Adrenal gland (tissue), 12 donors: ENCODE measurements around the gene UBE2D3. TPM values are rescaled to one million over a fixed set of nuclear protein-coding genes. Genes with fewer than 3 reads are reported as not detected.
A peak's percentile ranks its signal among the peaks of the same experiment; 100 is the strongest.

Experiments used
- DNase-seq, 7 donors: peaks; one replicate each; pipeline ENCODE4 v3.0.0-alpha.2; 2019 to 2020
- H3K27ac ChIP-seq, 5 donors: fragments of 200-600 bp; sonication (generic) in 4 of 5; 1 replicate in 3 of 5; 2 replicates in 2 of 5; pipeline versions ENCODE4 v1.5.1 to v1.8.0; 2016 to 2020; ENCODE audit warnings: mild to moderate bottlenecking in 1 of 5
- H3K27me3 ChIP-seq: fragments of 200-600 bp; 2 replicates; pipeline ENCODE4 v1.8.0; 2021
- H3K36me3 ChIP-seq, 2 donors: fragments of 200-600 bp; replicated peaks in 1 of 2; 1 replicate in 1 of 2; 2 replicates in 1 of 2; pipeline versions ENCODE4 v1.5.1 to v1.8.0; 2018 to 2022
- H3K4me1 ChIP-seq, 2 donors: fragments of 200-600 bp; replicated peaks in 1 of 2; 1 replicate in 1 of 2; 2 replicates in 1 of 2; pipeline versions ENCODE4 v1.5.1 to v1.8.0; 2018 to 2021
- H3K4me3 ChIP-seq, 4 donors: fragments of 200-600 bp; sonication (generic) in 3 of 4; one replicate each; pipeline ENCODE4 v1.5.1; 2016 to 2018
- H3K9me3 ChIP-seq, 3 donors: fragments of 200-600 bp; sonication (generic) in 1 of 3; replicated peaks in 1 of 3; 1 replicate in 2 of 3; 2 replicates in 1 of 3; pipeline versions ENCODE4 v1.5.1 to v1.8.0; 2016 to 2021
- POLR2A ChIP-seq, 2 donors: fragments of 450-650 bp; IDR thresholded peaks; one replicate each; pipeline ENCODE4 v1.6.1; 2017; ENCODE audit warnings: antibody characterized with exemption in 2 of 2, mild to moderate bottlenecking in 2 of 2, moderate library complexity in 1 of 2
- WGBS, 4 donors: extraction: QIAGEN DNeasy Blood & Tissue Kit in 2 of 4; methylation state at CpG; one replicate each; pipeline versions ENCODE4 v1.1.5 to v1.1.7; 2013 to 2017; 5-methylcytosine and 5-hydroxymethylcytosine counted together
- intact Hi-C, 2 donors: fragments of 100-400 bp; cut with DNase I; formaldehyde crosslinking; loops; one replicate each; pipeline versions ENCODE4 v1.14.1 to v1.15.0; 2022 to 2023
- polyA plus RNA-seq, 3 donors: library from polyadenylated mRNA; stranded (reverse); fragments of 200-250 nt in 2 of 3; fragments of 350-450 nt in 1 of 3; fragmentation: Illumina TruSeq in 1 of 3; extraction: RNeasy Lipid Tissue Mini Kit (QIAGEN cat#74804) in 1 of 3; gene quantifications; one replicate each; pipeline ENCODE4 v1.2.3, GENCODE V29; 2013 to 2014
- total RNA-seq, 9 donors: library from RNA; depleted of rRNA in 4 of 9; stranded (reverse); fragments of >200 nt in 4 of 9; fragments of 120-200 nt in 1 of 9; fragmentation: NEBNext Ultra II Directional in 1 of 9; extraction: Animal tissue kit (Norgen Biotek cat#: 25700) in 1 of 9; gene quantifications; one replicate each; pipeline versions ENCODE4 v1.1.0 to v1.2.4, GENCODE V29; 2013 to 2023
- TF ChIP-seq, protein P1 (sequence below), 6 experiments: fragments of 450-650 bp in 4 of 6; fragments of 200-600 bp in 2 of 6; sonication (generic) in 1 of 6; IDR thresholded peaks; 1 replicate in 5 of 6; 2 replicates in 1 of 6; pipeline versions ENCODE4 v1.5.1 to v1.8.0; 2016 to 2021; ENCODE audit warnings: antibody characterized with exemption in 6 of 6, mild to moderate bottlenecking in 2 of 6, moderate library complexity in 1 of 6
- donor health status: healthy with polysubstance abuse.
- donor health status: Bipolar disorder and iron deficiency.
- donor health status: DM: yes; HTN: yes; CAD: no.
- donor health status: DM: no; HTN: no; CAD: no.
- donor health status: DM: no; HTN: no; CAD: no.
- donor health status: DM: yes; HTN: yes; CAD: no.

UBE2D3 gene
- total and polyA plus RNA-seq, 12 donors, result 178 to 709 (median 398) TPM

DNA sequence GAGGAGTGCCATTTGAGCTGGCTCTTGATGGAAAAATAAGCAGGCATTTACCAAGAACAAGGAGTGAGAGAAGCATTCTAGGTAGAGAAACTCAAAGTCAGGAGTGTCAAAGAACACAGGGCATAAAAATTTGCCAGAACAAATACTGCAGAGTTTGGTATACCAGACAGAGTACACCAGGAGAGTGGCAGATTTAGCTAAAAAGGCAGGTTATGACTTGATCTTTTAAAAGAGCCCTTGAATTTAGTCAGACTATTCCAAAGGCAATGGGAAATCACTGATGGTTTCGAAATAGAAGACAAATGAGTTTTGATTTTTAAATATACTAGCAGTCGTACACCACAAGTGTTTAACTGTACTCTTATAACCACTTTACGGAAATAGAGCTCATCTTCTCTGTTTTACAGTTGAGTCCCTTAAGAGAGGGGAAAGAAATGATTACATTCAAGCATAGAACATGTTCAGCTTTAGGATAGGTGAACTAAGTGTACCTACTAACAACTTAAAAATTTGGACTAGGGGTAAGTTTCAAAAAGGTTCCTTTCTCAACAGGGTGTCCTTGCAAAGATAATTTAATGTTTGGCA, 10.2 kb downstream of the UBE2D3 start:
- no peak for DNase-seq

DNA sequence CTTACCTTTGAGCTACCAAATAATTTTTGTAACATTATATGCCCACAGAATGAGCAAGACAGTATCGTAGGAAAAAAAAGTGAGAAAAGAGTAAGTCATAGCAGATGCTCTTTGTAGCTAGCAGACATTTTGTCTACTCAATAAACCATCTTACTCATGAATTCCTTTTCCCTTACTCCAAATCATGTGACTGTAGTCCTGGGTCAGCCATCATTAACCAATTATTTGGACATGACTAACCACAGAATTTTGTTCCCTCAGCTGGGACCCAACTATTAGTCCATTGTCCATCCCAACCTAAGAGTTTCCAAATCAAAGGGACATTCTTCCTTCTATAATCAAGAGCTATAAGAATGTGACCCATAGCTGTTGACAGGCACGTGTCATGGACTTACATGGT, 11.4 kb downstream of the UBE2D3 start:
- Histone ChIP-seq H3K27me3 (no peaks in the 10 kb centered on the region), H3K4me1 (peaks cover 58 to 100% of the 10 kb centered on the region in 2 donors), H3K36me3 (no peaks in the 10 kb centered on the region), H3K27ac (peak overlapping the region in 2 of 5 donors; percentile 3 to 75), H3K4me3 (peak overlapping the region in 1 of 4 donors; percentile 6), H3K9me3 (no peaks in the 10 kb centered on the region)
- intact Hi-C loops, result no loop called here
- TF ChIP-seq, protein P1, sequence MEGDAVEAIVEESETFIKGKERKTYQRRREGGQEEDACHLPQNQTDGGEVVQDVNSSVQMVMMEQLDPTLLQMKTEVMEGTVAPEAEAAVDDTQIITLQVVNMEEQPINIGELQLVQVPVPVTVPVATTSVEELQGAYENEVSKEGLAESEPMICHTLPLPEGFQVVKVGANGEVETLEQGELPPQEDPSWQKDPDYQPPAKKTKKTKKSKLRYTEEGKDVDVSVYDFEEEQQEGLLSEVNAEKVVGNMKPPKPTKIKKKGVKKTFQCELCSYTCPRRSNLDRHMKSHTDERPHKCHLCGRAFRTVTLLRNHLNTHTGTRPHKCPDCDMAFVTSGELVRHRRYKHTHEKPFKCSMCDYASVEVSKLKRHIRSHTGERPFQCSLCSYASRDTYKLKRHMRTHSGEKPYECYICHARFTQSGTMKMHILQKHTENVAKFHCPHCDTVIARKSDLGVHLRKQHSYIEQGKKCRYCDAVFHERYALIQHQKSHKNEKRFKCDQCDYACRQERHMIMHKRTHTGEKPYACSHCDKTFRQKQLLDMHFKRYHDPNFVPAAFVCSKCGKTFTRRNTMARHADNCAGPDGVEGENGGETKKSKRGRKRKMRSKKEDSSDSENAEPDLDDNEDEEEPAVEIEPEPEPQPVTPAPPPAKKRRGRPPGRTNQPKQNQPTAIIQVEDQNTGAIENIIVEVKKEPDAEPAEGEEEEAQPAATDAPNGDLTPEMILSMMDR (IDR thresholded peaks at IDR 0.05), result no peak
- TF ChIP-seq POLR2A (IDR thresholded peaks at IDR 0.05), result no peak
- DNase-seq, result no peak
- 74 to 79% (median 76%) methylated on average over 2 of the region's 2 CpGs for WGBS, 4 donors

More for the DNA sequence above, 10.2 kb downstream of the UBE2D3 start:
- Histone ChIP-seq H3K4me1 (peaks cover 66 to 100% of the 10 kb centered on the region in 2 donors), H3K27me3 (no peaks in the 10 kb centered on the region), H3K36me3 (no peaks in the 10 kb centered on the region), H3K4me3 (peak overlapping the region in 1 of 4 donors; percentile 0), H3K9me3 (no peaks in the 10 kb centered on the region), H3K27ac (peak overlapping the region; percentile 15 to 75 (median 40))
- TF ChIP-seq, protein P1 (IDR thresholded peaks at IDR 0.05), result no peak
- no peak for TF ChIP-seq POLR2A (IDR thresholded peaks at IDR 0.05)
- intact Hi-C loops, result no loop called here
- WGBS, 4 donors, result 40 to 46% (median 42%) methylated on average over 3 of the region's 3 CpGs

- Histone ChIP-seq H3K27ac (no peak overlapping the region), H3K27me3 (no peaks in the 10 kb centered on the region), H3K36me3 (peaks cover 0 to 28% of the 10 kb centered on the region in 2 donors), H3K9me3 (no peaks in the 10 kb centered on the region), H3K4me3 (no peak overlapping the region), H3K4me1 (peaks cover 21 to 76% of the 10 kb centered on the region in 2 donors)
- TF ChIP-seq, protein P1 (IDR thresholded peaks at IDR 0.05), result no peak
- no peak for TF ChIP-seq POLR2A (IDR thresholded peaks at IDR 0.05)
- DNase-seq, result no peak
- intact Hi-C loops, result no loop called here
- 81 to 91% (median 87%) methylated on average over 2 of the region's 2 CpGs for WGBS, 4 donors
Observed at GRCh38 chr4:102809691-102810090, 17.7 kb downstream of the UBE2D3 start.

GRCh38 chr4:102809190-102809589, 18.2 kb downstream of the UBE2D3 start:
- Histone ChIP-seq H3K27me3 (no peaks in the 10 kb centered on the region), H3K4me3 (no peak overlapping the region), H3K9me3 (no peaks in the 10 kb centered on the region), H3K27ac (no peak overlapping the region), H3K4me1 (peaks cover 21 to 71% of the 10 kb centered on the region in 2 donors), H3K36me3 (peaks cover 0 to 33% of the 10 kb centered on the region in 2 donors)
- intact Hi-C loops, result no loop called here
- 45 to 56% (median 50%) methylated on average over 3 of the region's 3 CpGs for WGBS, 4 donors
- no peak for DNase-seq
- TF ChIP-seq, protein P1 (IDR thresholded peaks at IDR 0.05), result no peak
- no peak for TF ChIP-seq POLR2A (IDR thresholded peaks at IDR 0.05)
